Neural progenitor cell (in vitro differentiated cells): ENCODE data around the gene UTP11.

ENCODE experiments used
- CTCF ChIP-seq: fragments of 200-600 bp; sonication (generic); IDR thresholded peaks from 2 replicates; pipeline ENCODE4 v1.5.1; 2017; ENCODE audit warnings: antibody characterized with exemption, mild to moderate bottlenecking
- EZH2 ChIP-seq: fragments of 200-600 bp; sonication (generic); IDR thresholded peaks from 2 replicates; pipeline ENCODE4 v1.6.1; 2017; ENCODE audit warnings: antibody characterized with exemption, mild to moderate bottlenecking, moderate library complexity
- EZH2phosphoT487 ChIP-seq: fragments of 200-600 bp; sonication (generic); IDR thresholded peaks from 2 replicates; pipeline ENCODE4 v1.6.1; 2017; ENCODE audit warnings: antibody characterized with exemption

DNA sequence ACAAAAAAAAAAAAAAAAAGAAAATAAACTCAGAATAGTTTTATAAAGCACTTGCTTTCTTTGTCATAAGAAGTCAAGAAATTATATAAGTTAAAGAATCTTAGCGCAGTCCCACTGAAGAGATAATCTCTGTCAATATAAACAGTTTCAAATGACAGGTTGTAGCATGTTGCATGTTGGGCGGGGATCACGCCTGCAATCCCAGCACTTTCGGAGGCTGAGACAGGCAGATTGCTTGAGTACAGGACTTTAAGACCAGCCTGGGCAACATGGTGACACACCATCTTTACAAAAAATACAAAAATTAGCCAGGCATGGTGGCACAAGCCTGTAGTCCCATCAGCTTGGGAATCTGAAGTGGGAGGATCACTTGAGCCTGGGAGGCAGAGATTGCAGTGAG lies 47.2 kb upstream of the UTP11 start:
- TF ChIP-seq CTCF (no peak), EZH2 (no peak), EZH2phosphoT487 (no peak)
